Colon (tissue), 2 donors: ENCODE data around the gene GPR107.

Experiments used
- FAIRE-seq: peaks from 2 replicates; lab custom pipeline; 2012; peaks lifted over from hg19 to GRCh38; lab: Jason Lieb, UNC
- donor health status: control.
- donor health status: control.

The GPR107 gene

GRCh38 chr9:130054325-130054786 lies 650 bp downstream of the GPR107 start:
- FAIRE-seq = no peak

GRCh38 chr9:130054820-130055219 lies 1.1 kb downstream of the GPR107 start:
- FAIRE-seq = no peak

GRCh38 chr9:130058154-130058553 lies 4.4 kb downstream of the GPR107 start:
- no peak for FAIRE-seq

DNA sequence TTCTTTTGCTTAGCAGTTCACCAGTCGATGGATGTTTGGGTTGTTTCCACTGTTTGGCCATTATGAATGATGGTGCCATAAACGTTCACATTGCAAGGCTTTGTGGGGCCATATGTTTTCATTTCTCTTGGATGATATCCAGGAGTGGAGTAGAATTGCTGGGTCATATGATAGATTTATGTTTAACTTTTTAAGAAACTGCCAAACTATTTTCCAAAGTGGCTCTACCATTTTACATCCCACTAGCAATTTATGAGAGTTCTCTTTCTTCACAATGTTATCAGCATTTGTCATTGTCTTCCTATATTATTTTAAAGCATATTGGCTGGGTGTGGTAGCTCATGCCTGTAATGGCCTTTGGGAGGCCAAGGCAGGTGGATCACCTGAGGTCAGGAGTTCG lies 5.2 kb downstream of the GPR107 start:
- peak; percentile 83 for FAIRE-seq

DNA sequence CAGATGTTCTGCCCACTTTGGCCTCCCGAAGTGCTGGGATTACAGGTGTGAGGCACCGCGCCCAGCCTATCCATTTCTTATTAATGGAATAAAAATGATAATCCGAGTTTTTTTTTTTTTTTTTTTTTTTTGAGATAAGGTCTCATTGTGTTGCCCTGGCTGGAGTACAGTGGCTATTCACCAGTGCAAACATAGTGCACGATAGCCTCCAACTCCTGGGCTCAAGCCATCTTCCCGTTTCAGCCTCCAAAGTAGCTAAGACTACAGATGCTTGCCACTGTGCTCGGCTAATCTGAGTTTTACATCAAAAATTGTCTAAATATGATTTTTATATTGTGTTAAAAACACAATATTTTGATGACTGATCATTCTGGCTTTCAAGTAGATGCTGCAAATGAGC lies 6.6 kb downstream of the GPR107 start:
- no peak for FAIRE-seq

DNA sequence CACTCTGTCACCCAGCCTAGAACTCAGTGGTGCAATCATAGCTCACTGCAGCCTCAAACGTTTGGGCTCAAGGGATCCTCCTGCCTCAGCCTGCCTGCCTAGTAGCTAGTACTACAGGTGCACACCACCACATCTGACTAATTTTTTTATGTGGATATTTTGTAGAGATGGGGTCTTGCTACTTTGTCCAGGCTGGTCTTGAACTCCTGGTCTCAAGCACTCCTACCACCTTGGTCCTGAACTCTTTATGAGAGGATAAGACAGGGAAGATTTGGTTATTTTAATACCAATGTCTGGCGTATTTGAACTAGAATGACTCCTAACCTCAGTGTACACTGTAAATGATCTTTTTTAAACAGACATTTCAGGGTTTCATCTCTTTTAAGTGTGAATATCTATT lies 9.0 kb downstream of the GPR107 start:
- no peak for FAIRE-seq

DNA sequence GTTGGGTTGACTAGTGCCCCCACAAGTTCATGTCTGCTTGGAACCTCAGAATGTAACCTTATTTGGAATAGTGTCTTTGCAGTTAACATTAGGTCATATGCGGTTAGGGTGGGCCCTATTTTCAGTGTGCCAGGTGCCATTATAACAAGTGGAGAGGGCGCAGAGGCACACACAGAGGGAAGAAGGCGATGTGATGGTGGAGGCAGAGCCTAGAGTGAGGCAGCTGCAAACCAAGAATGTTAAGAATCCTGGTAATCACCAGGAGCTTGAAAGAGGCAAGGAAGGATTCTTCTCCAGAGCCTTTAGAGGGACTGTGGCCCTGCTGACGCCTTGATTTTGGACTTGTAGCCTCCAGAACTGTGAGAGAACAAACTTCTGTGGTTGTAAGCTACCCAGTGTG lies 10.9 kb downstream of the GPR107 start:
- FAIRE-seq = no peak

DNA sequence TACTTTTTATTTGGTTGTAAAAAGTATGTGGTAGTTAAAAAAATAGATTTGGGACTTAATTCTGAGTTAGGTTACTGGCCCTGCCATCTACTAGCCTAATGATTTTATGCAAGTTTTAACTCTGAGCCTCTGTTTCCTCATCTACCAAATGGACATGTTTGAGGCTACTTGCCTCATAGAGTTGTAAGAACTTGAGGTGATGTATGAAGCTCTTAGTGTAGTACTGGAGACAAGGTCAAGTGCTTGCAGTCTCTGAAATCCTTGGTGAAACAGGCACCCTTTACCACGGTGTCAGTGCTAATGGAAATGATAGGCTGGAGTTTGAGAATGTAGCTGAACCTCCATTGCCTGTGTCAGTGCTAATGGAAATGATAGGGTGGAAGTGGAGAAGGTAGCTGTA lies 15.3 kb downstream of the GPR107 start:
- FAIRE-seq = no peak

GRCh38 chr9:130072515-130073235 lies 19.0 kb downstream of the GPR107 start:
- no peak for FAIRE-seq

DNA sequence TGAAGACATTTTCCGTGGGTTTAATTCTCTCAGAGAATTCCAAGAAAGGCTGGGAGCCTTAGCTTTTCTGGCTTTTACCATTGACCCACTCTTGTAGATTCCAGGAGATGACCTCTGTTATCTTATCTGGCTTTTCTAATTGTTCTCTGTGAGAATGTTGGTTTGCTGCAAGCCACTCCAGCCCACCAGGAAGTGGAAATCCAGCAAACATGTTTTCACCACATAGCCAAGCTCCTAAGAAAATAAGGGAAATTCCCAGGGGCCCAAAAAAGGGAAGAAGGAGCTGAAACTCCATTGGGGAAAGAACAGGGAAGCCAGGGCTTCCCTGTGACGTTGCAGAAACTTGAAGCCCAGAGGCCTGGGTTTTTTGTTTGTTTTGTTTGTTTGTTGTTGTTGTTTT lies 19.7 kb downstream of the GPR107 start:
- FAIRE-seq = no peak

GRCh38 chr9:130078547-130078946 lies 24.8 kb downstream of the GPR107 start:
- no peak for FAIRE-seq

DNA sequence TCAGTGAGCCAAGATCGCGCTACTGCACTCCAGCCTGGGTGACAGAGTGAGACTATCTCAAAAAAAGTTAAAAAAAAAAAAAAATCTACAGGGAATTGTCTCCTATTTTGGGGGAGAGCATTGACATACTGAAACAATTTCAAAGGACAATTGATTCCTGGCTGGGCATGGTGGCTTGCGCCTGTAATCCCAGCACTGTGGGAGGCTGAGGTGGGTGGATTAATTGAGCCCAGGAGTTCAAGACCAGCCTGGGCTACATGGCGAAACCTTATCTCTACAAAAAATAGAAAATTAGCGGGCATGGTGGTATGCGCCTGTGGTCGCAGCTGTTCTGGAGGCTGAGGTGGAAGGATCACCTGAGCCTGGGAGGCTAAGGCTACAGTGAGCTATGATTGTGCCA lies 30.6 kb downstream of the GPR107 start:
- no peak for FAIRE-seq

- no peak for FAIRE-seq
Measured at GRCh38 chr9:130088051-130088450, 34.3 kb downstream of the GPR107 start.

DNA sequence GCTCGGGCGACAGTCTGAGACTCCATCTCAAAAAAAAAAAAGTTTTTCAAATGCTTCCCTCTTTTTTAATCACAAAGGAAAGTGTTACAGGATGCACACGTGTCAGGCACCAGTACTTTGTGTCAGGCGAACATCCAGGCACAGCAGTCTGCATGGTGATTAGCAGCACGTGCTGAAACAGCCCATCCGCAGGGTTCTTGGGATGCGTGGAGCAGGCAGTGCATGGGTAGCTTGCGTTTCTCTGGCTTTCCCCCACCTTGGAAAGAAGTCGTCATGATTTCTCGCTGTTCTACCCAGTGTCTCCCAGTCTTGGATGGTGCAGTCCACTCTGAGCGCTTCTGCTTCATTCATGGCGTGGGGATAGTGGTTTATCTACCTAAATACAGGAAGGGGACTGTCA lies 35.4 kb downstream of the GPR107 start:
- no peak for FAIRE-seq

DNA sequence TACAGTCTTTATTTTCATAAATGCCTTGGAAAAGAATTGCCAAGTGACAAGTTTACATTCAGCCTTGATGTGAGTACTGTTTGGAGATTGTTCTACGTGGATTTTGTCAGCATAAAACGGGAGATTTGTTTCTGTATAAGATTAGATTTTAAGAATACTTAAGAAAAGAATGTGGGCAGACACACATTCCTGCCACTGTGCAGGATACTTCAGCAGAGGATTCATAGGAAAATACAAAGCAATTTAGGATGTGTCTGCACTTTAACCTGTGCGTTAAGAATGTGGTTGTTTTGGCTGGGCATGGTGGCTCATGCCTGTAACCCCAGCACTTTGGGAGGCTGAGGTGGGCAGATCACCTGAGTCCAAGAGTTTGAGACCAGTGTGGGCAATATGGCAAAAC lies 37.2 kb downstream of the GPR107 start:
- FAIRE-seq = no peak

DNA sequence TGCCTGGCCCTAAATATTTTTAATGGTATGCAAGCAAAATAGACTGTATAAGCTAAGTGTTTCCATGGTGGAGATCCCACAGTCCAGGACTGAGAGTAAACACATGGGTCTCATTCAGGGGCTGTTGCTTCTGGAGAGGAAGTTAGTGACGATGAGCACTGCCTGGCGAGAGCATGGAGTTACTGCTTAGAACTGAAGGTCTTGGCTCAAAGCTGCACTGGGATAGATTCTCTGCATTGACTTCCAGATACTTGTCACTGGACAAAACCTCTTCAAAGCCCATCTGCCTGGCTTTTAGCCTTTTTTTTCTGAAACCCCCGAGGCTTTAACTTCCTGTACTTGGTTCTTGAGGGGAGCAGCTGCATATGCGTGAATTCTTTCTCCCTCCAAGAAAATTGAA lies 39.2 kb downstream of the GPR107 start:
- no peak for FAIRE-seq

DNA sequence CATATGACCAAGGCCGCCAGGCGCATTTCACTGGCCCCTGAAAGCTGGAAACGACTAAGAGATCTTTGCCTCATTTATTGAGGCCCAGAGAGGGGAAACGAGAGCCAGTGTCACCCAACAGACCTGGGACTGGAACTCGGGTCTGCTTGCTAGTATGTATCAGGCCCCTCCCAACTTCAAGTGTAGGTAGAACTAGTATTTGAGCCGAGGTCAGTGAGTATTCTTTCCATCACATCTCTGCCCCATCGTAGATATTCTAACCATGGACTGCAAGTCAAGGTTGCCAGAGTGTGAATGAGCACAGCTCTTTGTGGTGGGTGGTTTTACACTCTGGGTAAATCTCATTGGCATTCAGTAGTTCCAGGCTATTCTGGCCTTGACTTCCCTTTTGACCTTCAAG lies 42.2 kb downstream of the GPR107 start:
- FAIRE-seq = no peak

DNA sequence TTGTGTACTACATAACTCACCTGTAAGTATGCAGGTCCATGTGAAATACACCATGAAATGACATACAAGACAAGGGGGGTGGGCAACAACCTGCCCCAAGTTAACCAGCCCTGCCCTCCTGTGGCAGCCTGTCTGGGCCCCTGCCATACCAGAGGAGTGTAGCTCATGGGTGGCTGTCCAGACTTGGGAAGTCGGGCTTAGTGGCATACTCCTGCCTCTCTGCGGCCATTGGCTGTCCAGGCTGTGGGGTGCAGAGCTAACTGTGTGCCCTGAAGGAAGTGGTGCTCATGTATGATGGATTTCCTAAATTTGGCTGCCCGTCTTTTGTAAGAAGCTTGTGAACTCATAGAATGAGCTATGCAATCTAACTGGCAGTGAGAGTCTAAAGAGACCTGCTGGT lies 47.0 kb downstream of the GPR107 start:
- FAIRE-seq = no peak

DNA sequence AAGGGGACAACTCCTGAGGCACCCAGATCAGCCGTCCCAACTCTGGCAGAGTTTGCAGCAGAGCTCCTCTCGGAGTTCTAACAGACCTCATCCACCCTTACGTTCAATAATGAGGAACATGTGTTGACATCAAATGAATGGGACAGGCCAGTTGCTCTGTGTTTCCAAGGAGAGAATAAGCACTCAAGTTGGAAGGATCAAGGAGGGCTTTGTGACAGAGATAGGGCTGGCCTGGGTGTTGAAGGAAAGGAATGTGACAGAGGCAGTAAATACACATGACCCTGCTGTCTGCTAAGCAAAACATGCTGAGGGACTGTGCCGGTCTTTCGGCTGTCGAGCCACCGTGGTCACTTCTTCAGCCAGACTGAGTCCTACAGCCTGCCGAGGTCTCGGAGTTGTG lies 48.2 kb downstream of the GPR107 start:
- FAIRE-seq = no peak

GRCh38 chr9:130104491-130105193 lies 50.9 kb downstream of the GPR107 start:
- no peak for FAIRE-seq

DNA sequence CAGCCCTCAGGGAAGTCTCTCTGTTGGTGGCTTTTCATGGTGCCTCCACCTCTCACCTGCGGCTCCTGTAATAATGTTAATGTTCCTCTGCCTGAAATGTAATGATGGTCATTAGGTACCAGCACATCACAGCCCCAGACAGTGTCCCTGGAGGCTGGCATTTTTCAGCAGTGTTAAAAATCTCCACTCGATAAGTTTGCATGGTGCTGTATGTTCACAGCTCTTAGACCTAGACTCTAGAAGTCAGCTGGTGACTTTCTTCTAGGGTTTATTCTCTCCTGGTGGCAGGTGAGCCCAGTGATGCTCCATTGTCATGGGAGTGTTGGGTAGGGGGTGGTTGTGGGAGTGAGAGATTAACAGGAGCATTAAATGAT lies 53.1 kb downstream of the GPR107 start:
- no peak for FAIRE-seq

DNA sequence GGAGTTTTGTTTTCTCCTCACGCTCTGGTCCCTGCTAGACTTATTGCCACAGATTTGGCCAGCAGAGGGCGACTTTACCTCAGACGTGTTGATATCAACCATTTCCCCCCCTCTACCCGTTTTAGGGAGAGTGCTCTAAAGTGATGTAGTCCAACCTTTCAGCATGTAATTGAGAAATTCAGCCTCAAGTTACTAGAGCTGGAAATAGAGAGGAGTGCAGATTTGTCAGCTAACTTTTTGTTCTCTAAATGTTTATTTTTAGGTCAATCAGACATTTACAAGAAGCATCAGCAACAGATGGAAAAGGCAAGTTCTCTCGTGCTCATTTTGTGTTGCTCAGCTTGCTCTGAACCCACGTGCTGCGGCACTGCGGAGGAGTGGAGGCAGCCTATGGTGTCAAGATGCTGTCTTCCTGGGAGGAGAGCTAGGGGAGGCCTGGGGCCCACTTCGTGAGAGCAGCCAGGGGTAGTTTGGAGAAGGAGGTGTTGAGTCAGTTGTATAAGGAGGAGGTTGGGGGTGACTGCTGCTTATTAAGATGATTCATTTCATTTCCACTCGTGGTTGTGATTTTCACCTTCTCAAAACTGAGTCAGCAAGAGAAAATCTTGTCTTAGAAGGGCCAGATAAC lies 53.6 kb downstream of the GPR107 start:
- FAIRE-seq = no peak

DNA sequence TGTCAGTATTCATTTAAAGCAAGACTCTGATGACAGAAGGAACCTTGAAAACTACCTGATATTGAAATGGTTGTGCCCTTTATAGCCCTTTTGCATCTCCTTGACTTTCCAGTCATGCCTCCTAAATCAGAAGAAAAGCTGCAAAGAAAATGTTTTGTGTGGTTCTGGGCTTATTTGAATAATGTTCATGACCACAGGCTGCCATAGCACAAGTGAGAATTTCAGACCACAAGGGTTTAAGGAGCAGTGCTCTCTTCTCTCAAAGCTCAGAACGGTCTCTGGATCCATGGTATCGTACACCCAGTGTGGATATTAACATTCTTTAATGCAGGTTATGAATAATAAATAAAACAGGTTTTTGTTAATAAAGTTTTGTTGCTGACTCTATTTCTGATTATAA lies 54.2 kb downstream of the GPR107 start:
- FAIRE-seq = no peak

DNA sequence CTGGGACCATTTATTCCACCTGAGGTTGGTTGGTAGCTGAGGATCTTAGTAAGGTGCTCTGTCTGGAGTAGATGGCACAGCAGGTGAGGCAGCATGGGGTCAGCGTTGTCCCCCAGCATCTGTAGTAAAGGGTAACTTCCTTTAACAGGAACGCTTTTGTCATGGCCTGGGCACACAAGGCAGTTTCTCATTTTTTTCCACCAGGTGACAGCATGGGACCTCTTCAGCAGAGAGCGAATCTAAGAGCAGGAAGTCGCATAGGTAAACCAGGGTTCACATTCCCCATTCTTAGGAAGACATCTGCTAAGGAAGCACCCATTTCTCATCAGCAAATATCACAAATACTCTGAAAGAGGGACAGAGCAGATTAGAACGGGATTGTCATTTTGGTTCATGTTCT lies 56.5 kb downstream of the GPR107 start:
- FAIRE-seq = no peak
